OCI-LY1 (cell line): Measurements from ENCODE around the gene BCAR1.

Source experiments
- H2AFZ ChIP-seq: fragments of 200-600 bp; sonication (generic), shearing (Covaris generic); 2 replicates; pipeline ENCODE4 v1.6.0; 2014; ENCODE audit warnings: antibody characterized with exemption, mild to moderate bottlenecking, low read length
- H3F3A ChIP-seq: fragments of 200-600 bp; sonication (generic), shearing (Covaris generic); 2 replicates; pipeline ENCODE4 v1.6.0; 2014; ENCODE audit warnings: mild to moderate bottlenecking, antibody characterized with exemption, low read length, moderate library complexity; ENCODE audit not compliant: insufficient read depth
- H3K27ac ChIP-seq: fragments of 200-600 bp; sonication (generic); 2 replicates; pipeline ENCODE4 v1.5.1; 2014; ENCODE audit warnings: low read length, mixed run types, mild to moderate bottlenecking, low read depth; ENCODE audit not compliant: poor library complexity, severe bottlenecking
- H3K27me3 ChIP-seq: fragments of 200-600 bp; sonication (generic); 2 replicates; pipeline ENCODE4 v1.6.0; 2014; ENCODE audit warnings: antibody characterized with exemption, mild to moderate bottlenecking, low read length, moderate library complexity; ENCODE audit not compliant: insufficient read depth
- H3K36me3 ChIP-seq: fragments of 200-600 bp; sonication (generic); 2 replicates; pipeline ENCODE4 v1.6.1; 2014; ENCODE audit warnings: mild to moderate bottlenecking, antibody characterized with exemption, low read length, moderate library complexity, mixed read lengths; ENCODE audit not compliant: insufficient read depth
- H3K4me1 ChIP-seq: fragments of 200-600 bp; sonication (generic); 2 replicates; pipeline ENCODE4 v1.5.1; 2014; ENCODE audit warnings: mild to moderate bottlenecking, low read length, moderate library complexity; ENCODE audit not compliant: insufficient read depth, severe bottlenecking
- H3K4me2 ChIP-seq: fragments of 200-600 bp; sonication (generic), shearing (Covaris generic); 2 replicates; pipeline ENCODE4 v1.6.1; 2014; ENCODE audit warnings: low read length
- H3K4me3 ChIP-seq: fragments of 200-600 bp; sonication (generic); 2 replicates; pipeline ENCODE4 v1.5.1; 2014; ENCODE audit warnings: low read length, low read depth, mild to moderate bottlenecking, mixed read lengths; ENCODE audit not compliant: poor library complexity, severe bottlenecking
- H3K79me2 ChIP-seq: fragments of 200-600 bp; shearing (Covaris generic); 2 replicates; pipeline ENCODE4 v1.6.1; 2016; ENCODE audit warnings: mixed run types, low read length, mixed read lengths; ENCODE audit not compliant: insufficient read depth
- H3K9ac ChIP-seq: fragments of 200-600 bp; sonication (generic), shearing (Covaris generic); 2 replicates; pipeline ENCODE4 v1.6.1; 2014; ENCODE audit warnings: mild to moderate bottlenecking, low read length, mixed read lengths
- H3K9me2 ChIP-seq: fragments of 200-600 bp; sonication (generic), shearing (Covaris generic); 2 replicates; pipeline ENCODE4 v1.6.1; 2014; ENCODE audit warnings: low read depth, mild to moderate bottlenecking, low read length, mixed read lengths
- H3K9me3 ChIP-seq: fragments of 200-600 bp; shearing (Covaris generic); 2 replicates; pipeline ENCODE4 v1.6.1; 2014; ENCODE audit warnings: low read length, mixed read lengths
- H4K20me1 ChIP-seq: fragments of 200-600 bp; sonication (generic), shearing (Covaris generic); 2 replicates; pipeline ENCODE4 v1.6.0; 2016; ENCODE audit warnings: mild to moderate bottlenecking, low read length; ENCODE audit not compliant: insufficient read depth
- EZH2 ChIP-seq: fragments of 200-600 bp; sonication (generic), shearing (Covaris generic); IDR thresholded peaks from 2 replicates; pipeline ENCODE4 v1.8.0; 2017; ENCODE audit warnings: borderline replicate concordance, mixed run types, mild to moderate bottlenecking, antibody characterized with exemption, low read length, moderate library complexity, mixed read lengths
- TF ChIP-seq, protein P1 (sequence below): fragments of 200-600 bp; sonication (generic), shearing (Covaris generic); IDR thresholded peaks from 2 replicates; pipeline ENCODE4 v1.5.1; 2017; ENCODE audit warnings: mild to moderate bottlenecking, antibody characterized with exemption, low read length, moderate library complexity, mixed read lengths

BCAR1 gene

DNA sequence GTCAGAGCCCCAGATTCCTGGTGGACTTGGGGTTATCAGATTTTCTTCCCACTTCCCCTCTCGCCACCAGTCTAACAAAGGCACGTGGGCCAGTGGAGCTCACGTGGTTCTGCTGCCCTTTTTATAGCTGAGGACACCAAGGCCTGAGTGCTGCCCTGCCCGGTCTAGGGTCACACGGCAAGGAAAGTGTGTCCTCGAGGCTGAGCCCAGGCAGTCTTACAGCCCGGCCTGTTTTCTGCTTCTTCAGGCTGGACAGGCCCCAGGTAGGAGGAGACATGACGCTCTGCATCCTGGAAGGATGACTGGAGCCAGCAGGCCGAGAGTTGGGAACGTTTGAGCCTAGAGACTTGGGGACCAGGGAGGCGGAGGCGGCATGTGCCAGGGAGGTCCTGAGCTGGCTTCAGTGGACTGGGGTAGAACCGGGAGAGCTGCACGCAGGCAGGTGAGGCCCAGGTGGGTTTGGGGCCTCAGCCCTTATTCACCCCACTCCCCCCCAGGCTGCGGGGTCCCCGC is 29.1 kb downstream of the BCAR1 start:
- Histone ChIP-seq H3K4me2 (no peak overlapping the region), H3K4me1 (peaks cover 14% of the 10 kb centered on the region), H3K9me3 (no peaks in the 10 kb centered on the region), H2AFZ (no peak overlapping the region), H3K36me3 (no peaks in the 10 kb centered on the region), H3K4me3 (no peak overlapping the region), H3K27me3 (no peaks in the 10 kb centered on the region), H3K9ac (no peak overlapping the region), H4K20me1 (no peaks in the 10 kb centered on the region), H3K9me2 (no peaks in the 10 kb centered on the region), H3K27ac (no peak overlapping the region), H3F3A (no peaks in the 10 kb centered on the region), H3K79me2 (no peaks in the 10 kb centered on the region)
- no peak for TF ChIP-seq EZH2
- TF ChIP-seq, protein P1, sequence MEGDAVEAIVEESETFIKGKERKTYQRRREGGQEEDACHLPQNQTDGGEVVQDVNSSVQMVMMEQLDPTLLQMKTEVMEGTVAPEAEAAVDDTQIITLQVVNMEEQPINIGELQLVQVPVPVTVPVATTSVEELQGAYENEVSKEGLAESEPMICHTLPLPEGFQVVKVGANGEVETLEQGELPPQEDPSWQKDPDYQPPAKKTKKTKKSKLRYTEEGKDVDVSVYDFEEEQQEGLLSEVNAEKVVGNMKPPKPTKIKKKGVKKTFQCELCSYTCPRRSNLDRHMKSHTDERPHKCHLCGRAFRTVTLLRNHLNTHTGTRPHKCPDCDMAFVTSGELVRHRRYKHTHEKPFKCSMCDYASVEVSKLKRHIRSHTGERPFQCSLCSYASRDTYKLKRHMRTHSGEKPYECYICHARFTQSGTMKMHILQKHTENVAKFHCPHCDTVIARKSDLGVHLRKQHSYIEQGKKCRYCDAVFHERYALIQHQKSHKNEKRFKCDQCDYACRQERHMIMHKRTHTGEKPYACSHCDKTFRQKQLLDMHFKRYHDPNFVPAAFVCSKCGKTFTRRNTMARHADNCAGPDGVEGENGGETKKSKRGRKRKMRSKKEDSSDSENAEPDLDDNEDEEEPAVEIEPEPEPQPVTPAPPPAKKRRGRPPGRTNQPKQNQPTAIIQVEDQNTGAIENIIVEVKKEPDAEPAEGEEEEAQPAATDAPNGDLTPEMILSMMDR = no peak

DNA sequence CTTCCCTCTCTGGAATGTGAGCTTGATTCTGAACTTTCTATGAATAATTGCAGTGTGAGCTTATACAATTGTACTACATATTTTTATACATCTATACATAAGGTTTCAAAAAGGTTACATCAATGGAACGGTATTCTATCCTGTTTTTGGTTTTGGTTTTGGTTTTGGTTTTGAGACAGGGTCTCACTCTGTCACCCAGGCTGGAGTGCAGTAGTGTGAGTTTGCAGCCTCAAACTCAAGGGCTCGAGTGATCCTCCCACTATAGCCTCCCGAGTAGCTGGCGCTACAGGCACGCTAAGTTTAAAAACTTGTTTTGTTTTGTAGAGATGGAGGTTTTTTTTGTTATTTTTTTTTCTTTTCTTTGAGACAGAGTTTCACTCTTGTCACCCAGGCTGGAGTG is 31.6 kb downstream of the BCAR1 start:
- Histone ChIP-seq H3K79me2 (no peaks in the 10 kb centered on the region), H3K9ac (no peak overlapping the region), H3K9me2 (no peaks in the 10 kb centered on the region), H3K4me1 (peaks cover 14% of the 10 kb centered on the region), H4K20me1 (no peaks in the 10 kb centered on the region), H3K9me3 (no peaks in the 10 kb centered on the region), H3K4me2 (peak overlapping the region; percentile 37; the same call in 1 of the 2 replicates), H3F3A (no peaks in the 10 kb centered on the region), H3K4me3 (no peak overlapping the region), H3K36me3 (no peaks in the 10 kb centered on the region; the same call in 1 of the 2 replicates), H3K27me3 (no peaks in the 10 kb centered on the region), H3K27ac (no peak overlapping the region), H2AFZ (no peak overlapping the region)
- TF ChIP-seq, protein P1 = no peak
- TF ChIP-seq EZH2 = no peak

DNA sequence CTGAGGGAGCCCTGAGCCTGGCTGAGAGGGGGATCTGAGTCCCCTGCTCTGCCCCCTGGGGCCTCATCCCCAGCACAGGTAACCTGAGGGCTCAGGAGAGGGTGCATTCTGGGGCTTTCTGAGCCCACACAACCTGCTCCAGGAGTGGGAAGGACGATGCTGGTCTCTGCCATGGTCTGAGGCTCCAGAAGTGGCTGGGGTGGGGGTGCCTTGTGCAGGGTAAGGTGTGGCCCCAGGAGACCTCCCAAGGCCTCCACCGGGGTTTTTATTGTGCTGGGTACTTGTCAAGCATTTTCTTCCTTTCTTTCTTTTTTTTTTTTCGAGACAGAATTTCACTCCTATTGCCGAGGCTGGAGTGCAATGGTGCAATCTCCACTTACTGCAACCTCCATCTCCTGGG is 32.3 kb downstream of the BCAR1 start:
- no peak overlapping the region for H2AFZ ChIP-seq
- no peaks in the 10 kb centered on the region for H3K27me3 ChIP-seq
- no peak overlapping the region for H3K4me3 ChIP-seq
- no peaks in the 10 kb centered on the region for H3K79me2 ChIP-seq
- no peak overlapping the region for H3K27ac ChIP-seq
- peaks cover 14% of the 10 kb centered on the region for H3K4me1 ChIP-seq
- H3K9me3 ChIP-seq = no peaks in the 10 kb centered on the region
- no peaks in the 10 kb centered on the region for H3K9me2 ChIP-seq
- no peaks in the 10 kb centered on the region; the same call in 1 of the 2 replicates for H3K36me3 ChIP-seq
- no peak overlapping the region for H3K4me2 ChIP-seq
- H3K9ac ChIP-seq = no peak overlapping the region
- H4K20me1 ChIP-seq = no peaks in the 10 kb centered on the region
- H3F3A ChIP-seq = no peaks in the 10 kb centered on the region
- TF ChIP-seq, protein P1 = no peak
